CD4-positive, alpha-beta T cell treated with Interleukin-1 beta for 1 hour (primary cell): Measurements from ENCODE around the gene FN3KRP.
A peak's percentile ranks its signal among the peaks of the same experiment; 100 is the strongest.

Experiments
- DNase-seq, 2 donors: peaks; one replicate each; pipeline ENCODE4 v3.0.0-alpha.2; 2020 to 2022

FN3KRP gene

GRCh38 chr17:82687871-82688270, 28.6 kb upstream of the FN3KRP start:
- DNase-seq = no peak

GRCh38 chr17:82689077-82689476, 27.4 kb upstream of the FN3KRP start:
- DNase-seq = no peak

GRCh38 chr17:82690786-82691489, 25.6 kb upstream of the FN3KRP start:
- no peak for DNase-seq

GRCh38 chr17:82691714-82692113, 24.8 kb upstream of the FN3KRP start:
- DNase-seq = no peak

GRCh38 chr17:82692268-82692667, 24.2 kb upstream of the FN3KRP start:
- DNase-seq = no peak

- no peak for DNase-seq
Observed at GRCh38 chr17:82693168-82693867, 23.2 kb upstream of the FN3KRP start.

GRCh38 chr17:82694647-82695046, 21.9 kb upstream of the FN3KRP start:
- no peak for DNase-seq

GRCh38 chr17:82696259-82696658, 20.2 kb upstream of the FN3KRP start:
- no peak for DNase-seq

- DNase-seq = no peak
Observed at GRCh38 chr17:82696916-82697807, 19.3 kb upstream of the FN3KRP start.

GRCh38 chr17:82697808-82698064, 18.8 kb upstream of the FN3KRP start:
- no peak for DNase-seq

GRCh38 chr17:82698065-82698973, 18.2 kb upstream of the FN3KRP start, which contains the start of gene RAB40B:
RAB40B (minus strand) TSS chr17:82698698; CDS start chr17:82698596, 102 bp downstream.
- peak; percentile 99 for DNase-seq

- DNase-seq = no peak
Observed at GRCh38 chr17:82698974-82699442, 17.5 kb upstream of the FN3KRP start.

GRCh38 chr17:82699551-82699950, 17.0 kb upstream of the FN3KRP start:
- no peak for DNase-seq

GRCh38 chr17:82702231-82702927, 14.1 kb upstream of the FN3KRP start:
- no peak for DNase-seq

- no peak for DNase-seq
Observed at GRCh38 chr17:82703036-82703745, 13.3 kb upstream of the FN3KRP start.

GRCh38 chr17:82703935-82704865, 12.3 kb upstream of the FN3KRP start:
- DNase-seq = no peak

- no peak for DNase-seq
Observed at GRCh38 chr17:82704886-82705285, 11.6 kb upstream of the FN3KRP start.

GRCh38 chr17:82705756-82706155, 10.8 kb upstream of the FN3KRP start:
- no peak for DNase-seq

GRCh38 chr17:82709024-82709675, 7.4 kb upstream of the FN3KRP start:
- DNase-seq = no peak
